HT-29 (cell line): Measurements from ENCODE around the gene LRP1B. TPM values are rescaled to one million over a fixed set of nuclear protein-coding genes. Genes with fewer than 3 reads are reported as not detected.
A peak's percentile ranks its signal among the peaks of the same experiment; 100 is the strongest.

ENCODE experiments used
- DNase-seq: peaks from one replicate; pipeline ENCODE4 v3.0.0-alpha.2; 2015; ENCODE audit warnings: low spot score
- total RNA-seq: library from RNA; depleted of rRNA; stranded (reverse); fragments of >200 nt; shearing (Covaris generic); gene quantifications from 2 replicates; pipeline ENCODE4 v1.2.3, GENCODE V29; 2014

LRP1B gene
- total RNA-seq, 1 experiment from 2014 or later = not detected

DNA sequence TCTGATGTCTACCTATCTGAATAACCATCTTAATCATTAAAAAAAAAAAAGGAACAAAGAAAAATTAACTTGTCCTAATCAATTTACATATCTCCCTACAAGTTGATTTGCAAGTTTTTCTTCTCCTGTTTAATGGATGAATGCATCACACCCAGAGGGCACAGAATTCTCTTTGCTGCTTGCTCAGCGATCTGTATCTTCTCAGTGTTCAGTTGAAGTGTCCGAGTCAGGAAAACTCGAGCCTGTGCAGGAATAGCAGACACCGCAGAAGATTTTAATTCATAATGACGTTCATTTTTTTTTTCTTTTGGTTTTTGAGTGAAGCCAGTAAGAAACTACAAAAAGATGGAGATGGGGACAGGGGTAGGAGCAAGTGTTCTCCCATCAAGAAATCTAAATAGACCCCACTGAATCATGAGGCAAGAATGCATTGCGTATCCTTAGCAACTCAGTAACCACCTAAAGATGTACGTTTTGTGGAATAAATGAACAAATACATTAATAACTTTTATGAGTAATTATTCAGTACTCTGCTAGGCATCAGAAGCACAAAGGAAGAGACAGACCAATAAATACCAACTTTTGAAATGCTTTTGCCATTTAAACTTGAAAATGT is 675.5 kb downstream of the LRP1B start:
- DNase-seq = no peak

DNA sequence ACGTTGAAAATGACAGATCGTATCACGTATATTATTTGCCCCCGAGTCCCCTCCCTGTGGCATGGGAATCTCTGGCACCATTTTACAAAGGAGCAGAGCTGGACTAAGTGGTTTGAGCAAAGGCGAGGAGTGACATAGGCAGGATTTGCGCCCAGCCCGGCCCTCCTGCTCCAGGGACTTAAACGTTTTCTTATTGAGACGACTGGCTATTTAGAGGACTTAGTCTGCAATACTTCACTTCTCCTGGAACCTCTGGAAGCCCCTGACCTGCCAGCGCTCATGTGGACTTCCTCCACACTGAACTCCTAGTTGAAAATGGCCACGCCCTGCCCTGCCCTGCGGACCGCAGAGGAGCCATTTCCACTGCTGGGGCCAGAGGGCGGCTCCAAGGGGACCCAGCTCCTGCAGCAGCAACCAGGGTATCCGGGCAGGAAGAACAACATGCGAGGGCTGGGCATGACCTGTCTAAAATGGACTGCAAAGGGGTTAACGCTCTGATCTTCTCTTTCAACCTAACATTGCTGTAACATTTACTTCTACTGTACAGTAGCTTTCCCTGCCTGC is 690.7 kb downstream of the LRP1B start:
- DNase-seq = no peak

DNA sequence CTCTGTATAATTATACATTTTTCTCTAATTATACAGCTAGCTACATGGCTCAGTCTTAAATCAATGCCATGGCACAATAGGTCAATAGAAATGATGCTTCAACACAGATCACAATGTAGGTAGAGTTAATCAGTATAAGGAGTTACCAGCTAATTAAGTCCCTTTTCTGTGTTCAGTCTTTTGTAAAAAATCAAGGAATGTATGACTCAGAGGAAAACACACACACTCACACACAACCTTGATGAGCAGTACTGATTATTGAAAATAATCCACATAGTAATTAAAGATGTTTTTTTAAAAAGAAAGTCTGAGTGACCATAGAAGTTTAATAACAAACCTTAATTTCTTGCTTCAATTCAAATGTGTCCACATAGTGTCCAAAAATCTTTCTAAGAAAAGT is 691.3 kb downstream of the LRP1B start:
- no peak for DNase-seq

- no peak for DNase-seq
These were observed 692.3 kb downstream of the LRP1B start for GRCh38 chr2:141438536-141438935.

- no peak for DNase-seq
These were observed 693.3 kb downstream of the LRP1B start for GRCh38 chr2:141437521-141437920.

- DNase-seq = no peak
These were observed 707.7 kb downstream of the LRP1B start for GRCh38 chr2:141423124-141423523.

- no peak for DNase-seq
These were observed 713.5 kb downstream of the LRP1B start for GRCh38 chr2:141417246-141417797.

DNA sequence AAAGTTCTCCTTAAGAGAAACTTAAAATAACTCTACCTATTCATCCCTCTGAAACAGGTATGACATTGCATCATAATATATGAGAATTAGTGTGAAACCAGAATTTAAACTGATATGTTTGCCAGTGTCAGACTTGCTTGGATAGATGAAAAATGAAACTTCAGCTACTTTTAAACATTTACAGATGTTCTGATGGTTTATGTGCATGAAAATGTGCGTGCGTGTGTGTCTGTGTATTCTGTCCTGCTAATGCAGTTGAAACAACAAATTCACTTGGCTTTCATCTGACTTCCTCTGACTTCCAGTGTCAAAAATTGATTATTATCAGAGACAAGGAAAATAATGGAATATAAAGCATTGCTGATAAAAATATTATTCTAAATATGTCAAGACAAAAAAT is 719.4 kb downstream of the LRP1B start:
- DNase-seq = no peak

- DNase-seq = peak; percentile 19
These were observed 731.5 kb downstream of the LRP1B start for GRCh38 chr2:141399270-141399669.

DNA sequence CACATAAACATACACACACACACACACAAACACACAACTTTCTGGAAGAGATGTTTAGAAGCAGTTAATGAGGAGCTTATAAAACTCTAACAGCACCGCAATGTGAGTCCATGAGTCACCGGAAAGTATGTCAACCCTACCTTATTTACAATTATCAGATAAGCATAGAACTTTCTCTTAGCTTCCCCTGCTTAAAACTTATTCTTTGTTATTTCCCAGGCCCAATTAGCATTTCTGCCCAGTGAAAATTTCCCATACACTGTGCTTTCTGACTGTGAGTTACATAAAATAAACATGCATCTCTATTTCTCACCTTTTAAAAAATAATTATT is 737.6 kb downstream of the LRP1B start:
- peak; percentile 7 for DNase-seq

DNA sequence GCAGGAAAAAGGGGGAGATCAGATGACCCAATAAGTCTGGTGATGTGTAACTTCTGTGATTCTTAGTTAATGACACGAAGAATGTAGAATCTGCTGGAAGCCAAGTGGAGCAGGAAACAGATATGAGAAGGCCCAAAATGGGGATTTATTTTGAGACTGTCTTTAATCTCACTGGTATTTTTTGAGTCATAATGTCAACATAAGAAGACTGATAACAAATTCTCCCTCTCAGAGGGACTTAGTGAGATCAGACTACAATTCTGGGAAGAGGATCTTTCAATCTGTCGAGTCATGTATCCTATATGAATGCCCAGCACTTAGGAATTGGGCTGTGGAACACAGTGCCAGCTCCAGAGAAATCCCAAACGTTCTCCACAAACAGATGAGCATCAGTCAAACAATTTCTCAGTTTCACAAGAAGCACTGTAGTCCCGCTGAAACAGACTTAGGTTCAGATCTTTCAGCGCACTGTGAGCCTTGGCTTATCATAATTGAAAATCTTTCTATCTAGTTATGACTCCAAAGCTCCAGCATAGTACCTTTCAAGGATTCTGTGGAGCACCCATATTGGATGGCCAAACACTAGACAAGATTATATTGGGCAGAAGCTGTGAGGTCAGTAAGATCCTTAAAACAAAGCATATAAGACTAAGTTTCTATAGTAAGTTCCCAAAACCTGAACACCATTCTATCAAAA is 738.2 kb downstream of the LRP1B start:
- no peak for DNase-seq

GRCh38 chr2:141386168-141386567 is 744.6 kb downstream of the LRP1B start:
- no peak for DNase-seq

DNA sequence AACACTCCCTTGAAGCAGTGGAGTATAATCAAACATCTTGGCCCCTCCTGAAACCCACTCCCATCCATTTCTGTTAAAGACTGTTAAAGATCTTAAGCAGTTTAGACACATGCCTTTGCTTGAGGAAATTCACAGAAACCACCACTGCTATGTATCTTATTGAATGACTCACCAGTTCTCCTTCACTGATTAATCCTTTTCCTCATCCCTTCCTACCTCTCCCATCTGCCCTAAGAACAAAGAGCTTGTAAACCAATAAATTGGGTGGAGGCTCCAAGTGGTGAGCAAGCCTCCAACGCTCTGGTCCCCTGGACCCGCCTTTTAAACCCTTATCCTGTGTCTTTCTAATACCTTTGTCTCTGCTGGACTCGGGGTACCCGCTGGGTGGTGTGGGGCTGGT is 746.1 kb downstream of the LRP1B start:
- DNase-seq = peak; percentile 17

GRCh38 chr2:141381946-141382345 is 748.9 kb downstream of the LRP1B start:
- DNase-seq = no peak

DNA sequence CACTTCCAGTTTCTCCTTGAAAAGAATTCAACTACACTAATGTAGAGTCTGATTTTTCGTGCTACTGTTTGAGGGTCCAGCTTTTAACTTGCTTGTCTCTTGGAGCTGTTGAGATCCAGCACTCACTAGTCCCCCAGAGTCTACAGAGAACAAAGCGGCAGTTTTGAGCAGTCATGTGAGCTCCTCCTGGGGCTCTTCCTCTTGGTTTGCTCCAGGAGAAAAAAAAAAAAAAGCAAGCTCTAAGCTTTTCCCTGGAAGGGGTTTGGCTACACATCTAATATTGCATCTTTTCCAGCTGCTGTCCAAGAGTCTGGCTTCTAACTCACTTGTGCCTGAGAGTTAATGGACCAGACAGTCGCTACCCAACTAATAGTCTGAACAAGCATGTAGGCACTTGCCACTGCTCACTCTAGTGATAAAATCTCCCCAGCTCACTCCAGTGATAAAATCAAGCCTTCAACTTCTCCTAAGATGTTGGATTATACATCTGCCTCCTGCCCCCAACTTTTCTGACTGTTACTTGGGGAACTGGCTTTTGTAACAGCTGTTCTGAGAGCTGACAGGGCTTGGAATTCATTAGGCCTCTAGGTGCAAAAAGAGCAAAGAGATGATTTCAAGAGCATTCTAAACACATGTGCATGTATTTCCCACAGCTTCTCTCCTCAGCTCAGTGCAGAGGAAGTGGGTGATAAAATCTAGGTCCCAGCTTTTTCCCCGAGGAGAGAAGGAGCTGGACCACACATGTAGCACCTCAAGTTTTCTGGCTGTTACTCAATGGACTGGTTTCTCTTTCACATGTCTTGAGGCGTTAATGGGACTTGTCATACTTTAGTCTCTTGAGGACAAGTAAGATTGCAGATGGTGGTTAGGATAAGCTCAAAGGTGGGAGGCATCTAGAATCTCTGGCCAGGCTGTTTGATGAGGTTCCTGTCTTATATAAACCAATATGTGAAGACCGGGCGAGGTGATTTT is 750.5 kb downstream of the LRP1B start:
- no peak for DNase-seq

DNA sequence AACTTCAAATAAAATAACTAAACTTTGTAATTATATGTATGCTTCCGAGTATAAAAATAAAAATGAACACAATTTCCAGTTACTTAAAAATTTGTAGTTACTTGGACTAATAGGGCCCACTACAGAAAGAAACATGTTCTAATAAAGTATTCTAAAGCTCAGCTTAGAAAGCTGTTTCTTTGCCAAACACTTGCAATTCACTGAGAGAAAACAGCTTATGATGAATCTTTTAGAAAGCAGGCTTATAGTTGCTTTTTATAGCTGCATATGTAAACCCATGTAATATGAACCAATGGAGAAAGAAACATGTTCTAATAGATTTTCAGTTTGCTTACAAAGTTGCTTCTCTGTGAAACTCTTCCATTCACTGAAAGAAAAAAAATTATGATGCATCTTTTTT is 766.0 kb downstream of the LRP1B start:
- no peak for DNase-seq

DNA sequence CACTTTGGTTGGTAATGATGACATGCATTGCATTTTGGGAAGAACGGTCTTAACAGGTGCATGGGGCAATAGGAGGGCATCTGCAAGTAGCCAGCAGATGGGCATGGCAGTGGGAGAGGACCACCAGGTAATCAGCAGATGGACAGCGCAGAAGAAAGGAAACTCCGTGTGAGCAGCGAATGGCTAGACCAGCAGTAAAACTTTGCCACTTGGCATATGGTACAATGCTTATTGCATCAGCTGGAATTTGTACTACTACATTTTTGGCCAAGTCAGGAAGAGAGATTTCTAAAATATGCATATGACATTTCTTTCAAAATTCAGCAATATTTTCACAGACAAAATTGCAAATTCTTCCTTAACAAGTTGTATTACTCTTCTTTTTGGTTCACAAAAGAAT is 768.5 kb downstream of the LRP1B start:
- no peak for DNase-seq

GRCh38 chr2:141348481-141348880 is 782.3 kb downstream of the LRP1B start:
- DNase-seq = no peak

DNA sequence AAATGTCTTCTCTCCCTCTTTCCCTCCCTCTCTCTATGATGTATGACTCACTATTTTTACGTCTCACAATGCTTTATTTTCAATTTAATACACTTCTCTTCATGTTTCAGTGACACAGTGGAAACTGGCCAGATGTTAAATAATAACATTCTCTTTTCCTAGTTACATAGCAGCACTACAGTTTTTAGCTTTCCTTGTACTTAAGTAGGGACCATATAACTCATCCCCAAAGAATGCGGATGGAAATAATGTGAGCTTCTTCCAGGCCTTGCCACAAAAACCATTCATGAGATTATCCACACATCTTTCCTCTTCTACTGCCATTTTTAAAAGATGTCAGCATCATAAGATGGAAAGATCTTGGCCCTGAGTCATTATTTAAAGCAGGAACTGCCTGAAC is 789.4 kb downstream of the LRP1B start:
- DNase-seq = no peak

GRCh38 chr2:141331127-141331526 is 799.7 kb downstream of the LRP1B start:
- no peak for DNase-seq

DNA sequence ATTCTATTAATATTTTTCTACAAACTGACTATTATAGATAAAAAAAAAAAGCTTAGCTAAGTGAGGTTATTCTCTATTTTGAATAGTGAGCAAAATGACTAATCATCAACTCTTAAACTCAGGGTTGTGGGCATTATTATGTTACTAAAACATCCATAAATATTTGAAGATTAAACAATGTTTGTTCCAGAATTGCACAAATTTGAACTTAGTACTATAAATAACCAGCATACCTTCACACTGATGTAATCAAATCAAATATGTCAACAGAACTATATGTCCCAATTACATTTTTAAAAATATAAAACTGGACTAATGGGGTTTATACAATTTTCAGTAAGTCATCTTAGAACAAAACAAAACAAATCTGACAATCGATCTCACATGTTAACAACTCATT is 800.9 kb downstream of the LRP1B start:
- no peak for DNase-seq

GRCh38 chr2:141323571-141323970 is 807.2 kb downstream of the LRP1B start:
- DNase-seq = no peak
